Astrocyte (in vitro differentiated cells and primary cell): Measurements from ENCODE around the gene LMCD1.

Source experiments
- CTCF ChIP-seq: IDR thresholded peaks from 2 replicates; pipeline ENCODE4 v1.5.1; 2011; ENCODE audit warnings: low read depth, mild to moderate bottlenecking, inconsistent platforms, low read length, moderate library complexity; ENCODE audit not compliant: insufficient read depth
- EZH2 ChIP-seq: IDR thresholded peaks from 2 replicates; pipeline ENCODE4 v1.6.1; 2012; ENCODE audit warnings: mild to moderate bottlenecking, low read length, inconsistent platforms; ENCODE audit not compliant: insufficient read depth

GRCh38 chr3:8530581-8530980 lies 29.0 kb downstream of the LMCD1 start:
- no peak for TF ChIP-seq CTCF
- TF ChIP-seq EZH2, result no peak
